SK-N-MC (cell line): ENCODE data around the gene SIN3B.

Source experiments
- DNase-seq: peaks from one replicate; pipeline ENCODE4 v3.0.0-alpha.2; 2011; ENCODE audit warnings: low read depth, low spot score
- H3K27ac ChIP-seq: fragments of 200-600 bp; sonication (generic); 2 replicates; pipeline ENCODE4 v1.5.1; 2016; ENCODE audit warnings: mixed run types
- H3K36me3 ChIP-seq: fragments of 200-600 bp; sonication (generic); 2 replicates; pipeline ENCODE4 v1.6.1; 2017; ENCODE audit warnings: antibody characterized with exemption, low read length, mixed read lengths; ENCODE audit not compliant: insufficient read depth
- H3K4me3 ChIP-seq: fragments of 200-600 bp; sonication (generic); 2 replicates; pipeline ENCODE4 v1.5.1; 2016
- H3K9ac ChIP-seq: fragments of 200-600 bp; sonication (generic); 2 replicates; pipeline ENCODE4 v1.8.0; 2017; ENCODE audit warnings: mixed run types, mixed read lengths; ENCODE audit not compliant: insufficient read length
- H3K9me3 ChIP-seq: fragments of 200-600 bp; sonication (generic); 2 replicates; pipeline ENCODE4 v1.6.1; 2017; ENCODE audit warnings: low read depth, mild to moderate bottlenecking, antibody characterized with exemption, low read length, moderate library complexity, mixed read lengths
- EZH2 ChIP-seq: fragments of 200-600 bp; sonication (generic); IDR thresholded peaks from one replicate; pipeline ENCODE4 v1.6.1; 2017; ENCODE audit warnings: antibody characterized with exemption
- FOXP2 ChIP-seq: optimal IDR thresholded peaks from 2 replicates; pipeline ENCODE3; 2011; ENCODE audit warnings: mild to moderate bottlenecking, moderate library complexity; ENCODE audit not compliant: insufficient read depth; ENCODE audit errors: extremely low read length, control extremely low read depth
- POLR2AphosphoS5 ChIP-seq: IDR thresholded peaks from 2 replicates; pipeline ENCODE4 v1.6.1; 2012; ENCODE audit warnings: mild to moderate bottlenecking, low read depth, low read length, borderline replicate concordance

Gene SIN3B

DNA sequence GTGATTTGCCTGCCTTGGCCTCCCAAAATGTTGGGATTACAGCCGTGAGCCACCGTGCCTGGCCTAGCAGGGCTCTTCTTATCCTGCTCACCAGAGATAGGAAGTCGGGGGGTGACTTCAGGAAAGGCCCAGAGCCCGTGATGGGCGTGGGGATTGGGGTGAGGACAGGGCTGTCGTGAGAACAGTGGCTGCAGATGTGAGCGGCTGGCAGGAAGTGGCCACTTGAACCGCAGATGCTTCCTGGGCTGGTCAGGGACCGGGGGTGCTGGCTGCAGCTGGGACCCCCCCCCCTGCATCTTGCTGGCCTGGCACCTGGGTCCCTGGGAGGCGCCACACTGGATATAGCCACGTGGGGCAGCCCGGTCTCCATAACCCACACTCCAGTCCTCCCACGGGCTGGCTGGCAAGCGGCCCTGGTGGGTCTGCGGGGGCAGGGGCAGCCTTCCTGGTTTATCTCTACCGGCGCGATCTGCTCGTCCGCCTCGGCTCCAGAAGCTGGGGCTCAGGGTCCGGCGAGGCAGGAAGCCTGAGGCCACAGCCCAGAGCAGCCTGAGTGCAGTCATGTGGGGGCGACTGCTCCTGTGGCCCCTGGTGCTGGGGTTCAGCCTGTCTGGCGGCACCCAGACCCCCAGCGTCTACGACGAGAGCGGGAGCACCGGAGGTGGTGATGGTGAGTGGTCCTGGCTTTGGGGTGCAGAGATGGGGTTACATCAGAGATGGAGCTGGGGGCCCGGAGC, 59.6 kb downstream of the SIN3B start, which contains the start of gene F2RL3:
Gene F2RL3 (plus strand): TSS at position 371 of the 737 bp plus-strand sequence. CDS start 191 bp downstream, at position 562.
- Histone ChIP-seq H3K9me3 (no peaks in the 10 kb centered on the region), H3K9ac (no peak within 1 kb of the TSS), H3K4me3 (no peak within 1 kb of the TSS), H3K36me3 (no peaks in the 10 kb centered on the region), H3K27ac (no peak within 1 kb of the TSS)
- TF ChIP-seq POLR2AphosphoS5 = no peak
- TF ChIP-seq EZH2 = no peak
- no peak for TF ChIP-seq FOXP2
- no peak for DNase-seq

DNA sequence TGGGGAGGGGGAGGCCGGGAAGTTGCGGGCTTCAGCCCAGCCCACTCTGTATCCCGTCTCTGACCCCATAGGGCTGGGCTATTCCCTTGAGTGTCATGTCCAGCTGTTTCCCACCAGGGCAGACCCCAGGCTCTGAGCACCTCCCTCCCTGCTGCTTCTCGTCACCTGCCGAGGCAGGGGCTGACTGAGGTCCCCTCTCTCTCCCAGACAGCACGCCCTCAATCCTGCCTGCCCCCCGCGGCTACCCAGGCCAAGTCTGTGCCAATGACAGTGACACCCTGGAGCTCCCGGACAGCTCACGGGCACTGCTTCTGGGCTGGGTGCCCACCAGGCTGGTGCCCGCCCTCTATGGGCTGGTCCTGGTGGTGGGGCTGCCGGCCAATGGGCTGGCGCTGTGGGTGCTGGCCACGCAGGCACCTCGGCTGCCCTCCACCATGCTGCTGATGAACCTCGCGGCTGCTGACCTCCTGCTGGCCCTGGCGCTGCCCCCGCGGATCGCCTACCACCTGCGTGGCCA, 60.2 kb downstream of the SIN3B start:
- no peak overlapping the region for H3K27ac ChIP-seq
- H3K9ac ChIP-seq = no peak overlapping the region
- no peaks in the 10 kb centered on the region for H3K9me3 ChIP-seq
- H3K36me3 ChIP-seq = no peaks in the 10 kb centered on the region
- no peak overlapping the region for H3K4me3 ChIP-seq
- no peak for DNase-seq
- TF ChIP-seq EZH2 = no peak

DNA sequence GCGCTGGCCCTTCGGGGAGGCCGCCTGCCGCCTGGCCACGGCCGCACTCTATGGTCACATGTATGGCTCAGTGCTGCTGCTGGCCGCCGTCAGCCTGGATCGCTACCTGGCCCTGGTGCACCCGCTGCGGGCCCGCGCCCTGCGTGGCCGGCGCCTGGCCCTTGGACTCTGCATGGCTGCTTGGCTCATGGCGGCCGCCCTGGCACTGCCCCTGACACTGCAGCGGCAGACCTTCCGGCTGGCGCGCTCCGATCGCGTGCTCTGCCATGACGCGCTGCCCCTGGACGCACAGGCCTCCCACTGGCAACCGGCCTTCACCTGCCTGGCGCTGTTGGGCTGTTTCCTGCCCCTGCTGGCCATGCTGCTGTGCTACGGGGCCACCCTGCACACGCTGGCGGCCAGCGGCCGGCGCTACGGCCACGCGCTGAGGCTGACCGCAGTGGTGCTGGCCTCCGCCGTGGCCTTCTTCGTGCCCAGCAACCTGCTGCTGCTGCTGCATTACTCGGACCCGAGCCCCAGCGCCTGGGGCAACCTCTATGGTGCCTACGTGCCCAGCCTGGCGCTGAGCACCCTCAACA, 60.8 kb downstream of the SIN3B start:
- H3K4me3 ChIP-seq = no peak overlapping the region
- no peak for TF ChIP-seq FOXP2
- no peak for TF ChIP-seq POLR2AphosphoS5
- TF ChIP-seq EZH2 = no peak
- no peak overlapping the region for H3K27ac ChIP-seq
- H3K9me3 ChIP-seq = no peaks in the 10 kb centered on the region
- no peak for DNase-seq
- no peak overlapping the region for H3K9ac ChIP-seq
- no peaks in the 10 kb centered on the region for H3K36me3 ChIP-seq

DNA sequence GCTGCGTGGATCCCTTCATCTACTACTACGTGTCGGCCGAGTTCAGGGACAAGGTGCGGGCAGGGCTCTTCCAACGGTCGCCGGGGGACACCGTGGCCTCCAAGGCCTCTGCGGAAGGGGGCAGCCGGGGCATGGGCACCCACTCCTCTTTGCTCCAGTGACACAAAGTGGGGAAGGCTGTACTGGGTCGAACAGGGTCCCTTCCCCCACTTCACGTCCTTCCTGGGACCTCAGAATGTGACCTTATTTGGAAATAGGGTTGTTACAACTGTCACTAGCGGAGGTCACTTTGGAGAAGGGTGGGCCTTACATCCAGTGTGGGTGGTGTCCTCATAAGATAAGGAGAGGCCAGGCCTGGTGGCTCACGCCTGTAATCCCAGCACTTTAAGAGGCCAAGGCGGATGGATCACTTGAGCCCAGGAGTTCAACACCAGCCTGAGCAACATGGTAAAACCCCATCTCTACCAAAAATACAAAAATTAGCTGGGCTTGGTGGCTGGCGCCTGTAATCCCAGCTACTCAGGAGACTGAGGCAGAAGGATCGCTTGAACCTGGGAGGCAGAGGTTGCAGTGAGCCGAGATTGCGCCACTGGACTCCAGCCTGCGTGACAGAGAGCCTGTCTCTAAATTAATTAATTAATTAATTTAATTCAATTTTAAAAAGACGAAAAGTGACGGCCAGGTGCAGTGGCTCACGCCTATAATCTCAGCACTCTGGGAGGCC, 61.4 kb downstream of the SIN3B start:
- TF ChIP-seq FOXP2 = no peak
- TF ChIP-seq POLR2AphosphoS5 = no peak
- no peak for TF ChIP-seq EZH2
- H3K9ac ChIP-seq = no peak overlapping the region
- H3K4me3 ChIP-seq = no peak overlapping the region
- no peak for DNase-seq
- no peaks in the 10 kb centered on the region for H3K9me3 ChIP-seq
- H3K36me3 ChIP-seq = no peaks in the 10 kb centered on the region
- H3K27ac ChIP-seq = no peak overlapping the region

DNA sequence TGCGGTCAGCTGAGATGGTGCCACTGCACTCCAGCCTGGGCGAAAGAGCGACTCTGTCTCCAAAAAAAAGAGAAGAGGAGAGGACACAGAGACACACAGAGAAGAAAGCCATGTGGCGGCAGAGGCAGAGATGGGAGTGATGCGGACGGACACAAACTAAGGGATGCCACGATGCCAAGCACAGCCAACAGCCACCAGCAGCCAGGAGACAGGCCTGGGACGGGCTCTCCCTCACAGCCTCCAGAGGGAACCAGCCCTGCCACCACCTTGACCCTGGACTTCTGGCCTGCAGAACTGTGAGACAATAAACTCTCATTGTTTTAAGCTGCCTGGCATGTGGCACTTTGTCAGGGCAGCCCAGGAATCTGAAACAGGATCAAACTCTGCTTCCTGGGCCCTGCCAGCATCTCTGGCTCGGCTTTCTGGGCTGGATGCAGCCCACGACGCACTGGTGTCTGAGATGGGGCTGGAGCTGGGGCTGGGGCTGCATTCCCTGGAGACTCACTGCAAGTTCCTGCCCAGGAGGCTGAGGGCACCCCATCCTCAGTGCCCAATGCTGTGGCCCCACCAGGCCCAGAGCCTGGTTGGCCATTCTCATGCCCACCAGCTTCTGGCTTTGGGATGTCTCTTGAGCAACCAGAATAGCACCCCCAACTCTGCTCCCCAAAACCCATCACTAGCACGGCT, 62.6 kb downstream of the SIN3B start:
- Histone ChIP-seq H3K9ac (no peak overlapping the region), H3K4me3 (no peak overlapping the region), H3K36me3 (no peaks in the 10 kb centered on the region), H3K27ac (no peak overlapping the region), H3K9me3 (no peaks in the 10 kb centered on the region)
- no peak for DNase-seq
- no peak for TF ChIP-seq EZH2
- no peak for TF ChIP-seq POLR2AphosphoS5
- no peak for TF ChIP-seq FOXP2

DNA sequence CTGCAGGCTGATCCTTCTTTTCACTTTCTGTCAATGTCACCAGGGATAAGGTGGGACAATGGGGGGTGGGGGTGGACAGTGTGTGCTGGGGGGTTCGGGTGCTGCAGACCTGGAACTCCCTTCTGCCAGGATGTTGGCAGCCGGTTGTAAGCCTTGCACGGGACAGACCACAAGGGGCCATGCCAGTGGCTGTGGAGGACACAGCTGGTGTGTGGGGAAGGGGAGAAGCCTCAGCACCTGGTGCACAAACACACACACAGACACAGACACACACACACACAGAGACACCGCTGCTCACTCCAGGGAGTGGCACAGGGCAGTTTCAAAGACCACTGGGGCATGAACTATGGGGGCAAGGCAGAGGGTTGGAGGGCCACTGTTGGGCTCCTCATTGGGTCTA, 63.2 kb downstream of the SIN3B start:
- DNase-seq = no peak
- Histone ChIP-seq H3K9me3 (no peaks in the 10 kb centered on the region), H3K27ac (no peak overlapping the region), H3K36me3 (no peaks in the 10 kb centered on the region), H3K9ac (no peak overlapping the region), H3K4me3 (no peak overlapping the region)
- TF ChIP-seq EZH2 (no peak), POLR2AphosphoS5 (no peak), FOXP2 (no peak)

DNA sequence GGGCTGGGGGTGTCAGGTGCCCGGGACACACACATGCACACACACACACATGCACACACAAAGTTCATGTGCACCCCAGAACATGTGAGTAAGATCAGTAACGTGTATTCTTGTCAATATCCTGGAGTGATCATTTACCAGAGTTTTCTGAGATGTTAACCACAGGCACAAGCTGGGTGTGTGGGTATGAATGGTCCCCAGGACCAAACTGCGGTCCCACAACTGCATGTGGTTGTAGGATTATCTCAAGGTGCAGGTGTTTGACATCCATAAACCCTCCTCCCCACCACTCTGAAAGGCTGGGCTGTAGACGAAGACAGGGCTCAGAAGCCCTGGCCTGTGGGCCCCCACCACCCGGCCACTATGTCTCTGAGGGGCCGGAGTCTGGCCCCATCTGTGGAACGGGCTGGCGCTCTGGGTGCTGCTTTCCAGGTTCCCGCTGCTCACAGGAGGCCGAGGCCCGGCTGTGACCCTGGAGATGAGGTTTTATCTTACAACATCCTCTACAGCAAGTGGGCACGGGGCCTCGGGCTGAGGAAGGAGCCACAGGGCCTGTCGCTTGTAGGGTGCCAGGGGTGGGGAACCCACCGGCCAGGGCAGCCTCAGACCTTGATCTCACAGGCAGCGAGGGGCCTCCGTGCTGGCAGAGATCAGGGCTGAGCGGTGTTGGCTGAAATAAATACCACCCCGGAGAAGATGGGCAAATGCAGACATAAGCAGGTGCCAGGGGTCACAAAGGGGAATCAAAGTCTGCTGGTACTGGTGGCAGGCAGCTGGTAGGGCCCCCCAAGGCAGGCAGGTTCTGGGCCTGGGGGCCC, 63.9 kb downstream of the SIN3B start:
- no peak overlapping the region for H3K4me3 ChIP-seq
- no peaks in the 10 kb centered on the region for H3K36me3 ChIP-seq
- TF ChIP-seq FOXP2 (no peak), POLR2AphosphoS5 (no peak), EZH2 (no peak)
- no peaks in the 10 kb centered on the region for H3K9me3 ChIP-seq
- H3K9ac ChIP-seq = no peak overlapping the region
- DNase-seq = no peak
- no peak overlapping the region for H3K27ac ChIP-seq

DNA sequence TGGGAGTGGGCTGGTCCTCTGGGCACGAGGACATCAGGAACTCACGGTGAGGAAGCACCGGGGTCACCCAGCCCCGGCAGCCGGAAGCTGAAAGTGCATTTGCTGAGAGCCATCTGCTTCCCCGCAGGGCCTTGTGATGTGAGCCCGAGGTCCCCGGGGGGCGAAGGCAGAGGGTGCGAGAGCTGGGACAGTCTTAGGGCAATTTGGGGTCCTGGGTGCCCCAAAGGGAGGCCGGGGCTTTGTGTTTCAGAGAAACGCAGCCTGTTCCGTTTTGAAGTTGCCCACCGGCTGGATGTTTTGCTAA, 64.4 kb downstream of the SIN3B start:
- Histone ChIP-seq H3K4me3 (no peak overlapping the region), H3K27ac (no peak overlapping the region), H3K36me3 (no peaks in the 10 kb centered on the region), H3K9me3 (no peaks in the 10 kb centered on the region), H3K9ac (no peak overlapping the region)
- DNase-seq = no peak
- TF ChIP-seq EZH2 = no peak
- no peak for TF ChIP-seq POLR2AphosphoS5
- TF ChIP-seq FOXP2 = no peak
